Stimulated activated CD8-positive, alpha-beta memory T cell treated with anti-CD3 and anti-CD28 coated beads, Interleukin-15, amount 100 ng/mL, for 4 hours (primary cell): ENCODE measurements around the gene C3orf85.

Experiments used
- DNase-seq, 2 donors: peaks; one replicate each; pipeline ENCODE4 v3.0.0-alpha.2; 2020; ENCODE audit warnings: low read depth in 2 of 2

The C3orf85 gene

DNA sequence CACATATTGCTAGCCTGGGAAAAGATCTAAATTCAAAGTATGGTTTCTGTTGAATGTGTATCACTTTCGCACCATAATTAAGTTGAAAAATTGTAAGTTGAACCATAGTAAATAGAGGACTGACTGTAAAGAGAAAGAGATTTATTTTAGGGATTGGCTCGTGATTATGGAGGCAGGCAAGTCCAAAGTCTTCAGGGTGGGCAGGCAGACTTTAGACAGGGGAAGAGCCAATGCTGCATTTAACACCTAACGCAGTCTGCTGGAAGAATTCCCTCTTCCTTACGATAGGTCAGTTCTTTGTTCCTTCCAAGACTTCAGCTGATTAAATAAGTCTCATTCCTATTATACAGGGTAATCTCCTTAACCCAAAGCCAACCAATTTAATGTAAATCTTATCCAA lies 15.8 kb downstream of the C3orf85 start:
- DNase-seq: no peak

DNA sequence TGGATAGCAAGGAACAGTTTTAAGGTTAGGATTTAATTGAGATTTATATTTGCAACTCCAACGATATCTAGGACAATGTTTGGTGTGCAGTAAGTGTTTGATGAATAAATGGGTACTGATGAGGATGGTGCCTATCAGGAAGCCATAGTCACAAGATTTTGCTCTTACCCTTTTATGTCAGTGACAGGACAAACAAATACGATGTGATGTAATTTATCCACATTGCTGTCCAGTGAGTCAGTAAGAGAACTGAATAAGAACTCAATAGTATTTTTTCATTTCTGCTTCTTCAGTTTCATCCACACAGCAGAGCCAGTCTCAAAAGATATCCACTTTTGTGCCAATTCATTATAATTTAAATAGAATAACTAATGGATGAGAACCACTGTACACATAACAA lies 18.5 kb downstream of the C3orf85 start:
- DNase-seq: no peak

DNA sequence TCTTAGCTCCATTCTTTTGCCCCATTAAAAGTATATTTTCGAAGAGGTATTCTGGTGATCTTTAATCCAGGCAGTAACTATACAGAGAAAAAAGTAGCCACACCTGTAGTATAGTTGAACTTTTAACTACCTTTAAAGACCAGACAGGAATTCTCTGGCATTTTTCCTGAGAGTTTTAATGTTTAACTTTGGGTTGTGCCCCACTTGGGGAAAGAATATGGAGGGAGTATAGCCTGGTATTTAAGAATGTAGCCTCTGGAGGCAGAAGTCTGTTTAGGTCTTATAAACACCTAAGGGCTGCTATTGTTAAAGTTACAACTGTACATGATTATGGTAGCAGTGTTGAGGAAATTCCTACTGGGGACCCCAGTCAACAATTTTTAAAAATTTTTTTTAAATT lies 19.3 kb downstream of the C3orf85 start:
- DNase-seq: no peak

DNA sequence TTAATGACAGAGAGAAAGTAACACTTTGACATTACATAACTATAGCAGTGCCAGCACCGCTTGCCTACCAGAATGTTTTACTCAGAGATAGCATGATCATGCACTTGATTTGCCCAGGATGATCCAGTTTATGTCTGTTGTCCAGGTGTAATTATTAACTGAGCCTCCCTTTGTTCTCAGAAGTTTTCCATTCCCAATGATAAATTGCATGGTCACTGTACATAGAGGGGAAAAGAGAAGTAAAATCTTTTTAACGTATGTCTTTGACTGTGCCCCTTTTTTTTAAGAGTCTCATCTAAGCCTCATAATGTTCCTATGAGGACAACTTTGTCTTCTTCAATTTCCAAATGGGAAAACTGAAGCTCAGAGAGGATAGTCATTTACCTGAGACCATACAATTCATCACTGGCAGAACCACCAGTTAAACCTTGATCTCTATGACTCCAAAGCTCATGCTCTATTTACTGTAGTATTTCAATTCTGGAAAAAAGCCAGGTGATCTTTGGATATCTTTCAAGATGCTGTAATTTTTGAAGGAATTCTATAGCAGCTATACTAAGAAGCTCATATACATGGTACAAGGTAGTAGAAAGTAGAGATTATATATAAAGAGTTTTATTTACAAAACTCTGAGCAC lies 25.1 kb downstream of the C3orf85 start:
- no peak for DNase-seq

GRCh38 chr3:109165905-109166304 lies 29.4 kb downstream of the C3orf85 start:
- no peak for DNase-seq

GRCh38 chr3:109171479-109171878 lies 35.0 kb downstream of the C3orf85 start:
- no peak for DNase-seq

GRCh38 chr3:109175411-109175810 lies 38.9 kb downstream of the C3orf85 start:
- no peak for DNase-seq

GRCh38 chr3:109176726-109177125 lies 40.2 kb downstream of the C3orf85 start:
- DNase-seq: no peak

DNA sequence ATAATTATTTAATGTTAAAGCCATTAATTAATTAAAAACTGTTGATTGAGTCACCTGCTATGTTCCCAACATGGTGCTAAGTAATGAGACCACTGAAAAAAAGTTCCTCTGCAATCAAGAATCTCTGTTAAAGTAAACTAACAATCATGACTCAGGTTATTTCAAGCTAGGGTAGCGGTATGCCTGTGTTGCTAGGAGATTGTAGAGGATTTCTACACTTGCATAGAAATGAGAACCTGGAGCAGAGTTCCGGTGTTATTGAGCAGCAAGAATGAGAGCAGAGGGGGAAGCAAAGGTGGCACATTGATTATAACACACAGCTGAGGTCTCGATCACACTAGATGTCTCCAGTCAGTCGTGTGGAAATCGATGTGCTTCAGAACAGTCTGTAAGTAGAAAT lies 41.4 kb downstream of the C3orf85 start:
- no peak for DNase-seq

DNA sequence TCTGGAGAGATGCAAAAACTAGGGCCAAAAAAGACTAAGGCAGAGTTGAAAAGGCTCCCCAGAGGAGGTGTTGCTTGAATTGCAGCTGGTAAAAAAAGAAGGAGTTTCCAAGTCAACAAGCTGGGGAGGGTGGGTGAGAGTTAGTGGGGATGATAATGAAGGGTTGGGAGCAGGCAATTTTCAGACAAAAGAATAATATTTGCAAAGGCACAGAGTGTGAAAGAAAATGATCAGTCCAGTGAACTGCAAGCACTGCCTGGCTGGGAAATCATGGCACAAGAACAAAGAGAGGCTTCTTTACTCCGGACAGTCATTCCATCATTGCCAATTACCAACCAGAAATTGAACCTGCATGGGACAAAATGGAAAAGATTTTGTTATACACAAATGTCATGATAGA lies 42.2 kb downstream of the C3orf85 start:
- DNase-seq: no peak

DNA sequence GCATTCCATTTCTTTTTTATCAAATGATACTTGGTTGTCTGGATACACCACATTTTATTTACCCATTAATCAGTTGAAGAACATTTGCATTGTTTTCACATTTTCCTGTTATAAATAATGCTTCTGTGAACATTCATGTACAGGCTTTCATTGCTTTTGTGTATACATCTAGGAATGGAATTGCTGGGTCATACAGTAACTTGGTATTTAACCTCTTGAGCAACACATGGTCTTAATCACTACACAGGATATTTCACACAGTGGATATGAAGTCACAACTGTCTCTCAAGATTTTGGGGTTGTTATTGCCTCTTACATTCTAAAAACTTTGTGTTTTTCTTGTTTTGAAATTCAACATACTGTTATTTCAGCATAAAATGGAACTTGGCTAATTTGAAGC lies 48.2 kb downstream of the C3orf85 start:
- no peak for DNase-seq

DNA sequence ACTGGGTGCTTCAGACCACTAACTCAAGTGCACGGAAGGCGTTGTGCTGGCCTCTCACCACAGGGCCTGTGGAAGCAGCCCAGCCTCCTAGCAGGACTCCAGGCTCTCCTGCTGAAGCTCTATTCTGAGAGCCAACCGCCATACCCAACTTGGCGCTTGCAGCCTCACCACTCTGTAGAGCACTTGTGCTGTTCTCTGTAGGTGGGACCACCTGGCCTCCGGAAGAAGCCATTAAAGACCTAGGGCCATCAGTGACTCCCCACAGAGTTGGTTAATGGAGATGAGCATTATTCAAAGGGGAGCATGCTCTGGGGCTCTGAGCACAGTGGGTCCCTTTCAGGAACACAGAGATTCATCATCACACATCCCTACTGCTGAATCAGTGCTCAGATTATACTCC lies 50.9 kb downstream of the C3orf85 start:
- DNase-seq: no peak

- no peak for DNase-seq
Observed at GRCh38 chr3:109188741-109189140, 52.2 kb downstream of the C3orf85 start.

- no peak for DNase-seq
Observed at GRCh38 chr3:109191421-109191820, 54.9 kb downstream of the C3orf85 start.

GRCh38 chr3:109195815-109196214 lies 59.3 kb downstream of the C3orf85 start:
- DNase-seq: no peak
